Mucosa of descending colon (tissue), 3 donors: ENCODE data around the gene SMARCC2. TPM values are rescaled to one million over a fixed set of nuclear protein-coding genes. Genes with fewer than 3 reads are reported as not detected.

Experiments
- ATAC-seq: fragments of 200-7000 bp; cut with Tn5 transposase; one replicate; pipeline ENCODE4 v1.9.1; 2020; ENCODE audit warnings: mild to moderate bottlenecking, moderate library complexity
- DNase-seq, 3 donors: peaks; one replicate each; pipeline ENCODE4 v3.0.0-alpha.2; 2020
- H3K36me3 ChIP-seq: fragments of 200-600 bp; one replicate; pipeline ENCODE4 v1.8.0; 2021; ENCODE audit warnings: low read depth, mild to moderate bottlenecking
- H3K4me1 ChIP-seq: fragments of 200-600 bp; one replicate; pipeline ENCODE4 v1.8.0; 2021; ENCODE audit warnings: low read depth, mild to moderate bottlenecking
- H3K4me3 ChIP-seq: fragments of 200-600 bp; one replicate; pipeline ENCODE4 v1.8.0; 2021; ENCODE audit warnings: mild to moderate bottlenecking
- H3K9me3 ChIP-seq: fragments of 200-600 bp; one replicate; pipeline ENCODE4 v1.8.0; 2021; ENCODE audit warnings: mild to moderate bottlenecking
- intact Hi-C, 2 donors: fragments of 100-400 bp; cut with DNase I in 1 of 2; cut with micrococcal nuclease in 1 of 2; formaldehyde crosslinking; loops; one replicate each; pipeline versions ENCODE4 v1.11.0 to v1.11.1; 2022; cut with DNase I, micrococcal nuclease
- total RNA-seq, 3 donors: library from RNA; stranded (reverse); fragmentation: NEBNext Ultra II Directional in 2 of 3; extraction: Animal tissue kit (Norgen Biotek cat#: 25700) in 2 of 3; gene quantifications; one replicate each; pipeline versions ENCODE4 v1.2.1 to v1.2.4, GENCODE V29; 2021 to 2023
- TF ChIP-seq, protein P1 (sequence below): fragments of 200-600 bp; IDR thresholded peaks from one replicate; pipeline ENCODE4 v1.8.0; 2022; ENCODE audit warnings: antibody characterized with exemption, mild to moderate bottlenecking
- donor health status: DM: no; HTN: no; CAD: no; lungs with moderate emphysema.
- donor health status: DM: no; HTN: no; CAD: no.
- donor health status: DM: no; HTN: yes; CAD: no.

Gene SMARCC2
- total RNA-seq, 3 donors from 2014 or later, result 91.7 to 163 (median 116) TPM

DNA sequence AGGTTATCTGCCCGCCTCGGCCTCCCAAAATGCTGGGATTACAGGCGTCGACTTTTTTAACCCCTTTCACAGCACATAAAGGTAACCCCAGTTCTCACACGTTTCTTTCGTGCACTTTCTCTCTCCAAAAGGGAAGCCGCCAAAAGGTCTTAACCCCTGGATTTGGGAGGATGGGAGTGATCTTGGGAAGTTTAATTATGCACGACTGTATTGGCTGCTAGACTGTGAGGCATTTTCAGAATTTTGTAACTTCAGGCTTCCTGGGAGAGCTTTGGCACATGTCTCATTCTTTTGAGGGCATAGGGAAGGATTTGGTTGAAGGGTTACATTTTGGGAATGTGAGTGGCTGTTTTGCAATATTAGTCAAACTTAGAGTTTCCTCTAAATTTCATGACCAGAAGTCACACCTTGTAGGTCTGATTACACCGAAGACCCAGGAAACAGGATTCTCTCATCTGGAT is 1.4 kb upstream of the SMARCC2 start:
- Histone ChIP-seq H3K4me1 (peaks cover 21% of the 10 kb centered on the region), H3K36me3 (no peaks in the 10 kb centered on the region), H3K9me3 (no peaks in the 10 kb centered on the region), H3K4me3 (peak overlapping the region; percentile 31)
- intact Hi-C loops, result no loop called here
- ATAC-seq (no peak), DNase-seq (no peak)
- TF ChIP-seq, protein P1, sequence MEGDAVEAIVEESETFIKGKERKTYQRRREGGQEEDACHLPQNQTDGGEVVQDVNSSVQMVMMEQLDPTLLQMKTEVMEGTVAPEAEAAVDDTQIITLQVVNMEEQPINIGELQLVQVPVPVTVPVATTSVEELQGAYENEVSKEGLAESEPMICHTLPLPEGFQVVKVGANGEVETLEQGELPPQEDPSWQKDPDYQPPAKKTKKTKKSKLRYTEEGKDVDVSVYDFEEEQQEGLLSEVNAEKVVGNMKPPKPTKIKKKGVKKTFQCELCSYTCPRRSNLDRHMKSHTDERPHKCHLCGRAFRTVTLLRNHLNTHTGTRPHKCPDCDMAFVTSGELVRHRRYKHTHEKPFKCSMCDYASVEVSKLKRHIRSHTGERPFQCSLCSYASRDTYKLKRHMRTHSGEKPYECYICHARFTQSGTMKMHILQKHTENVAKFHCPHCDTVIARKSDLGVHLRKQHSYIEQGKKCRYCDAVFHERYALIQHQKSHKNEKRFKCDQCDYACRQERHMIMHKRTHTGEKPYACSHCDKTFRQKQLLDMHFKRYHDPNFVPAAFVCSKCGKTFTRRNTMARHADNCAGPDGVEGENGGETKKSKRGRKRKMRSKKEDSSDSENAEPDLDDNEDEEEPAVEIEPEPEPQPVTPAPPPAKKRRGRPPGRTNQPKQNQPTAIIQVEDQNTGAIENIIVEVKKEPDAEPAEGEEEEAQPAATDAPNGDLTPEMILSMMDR, result no peak

DNA sequence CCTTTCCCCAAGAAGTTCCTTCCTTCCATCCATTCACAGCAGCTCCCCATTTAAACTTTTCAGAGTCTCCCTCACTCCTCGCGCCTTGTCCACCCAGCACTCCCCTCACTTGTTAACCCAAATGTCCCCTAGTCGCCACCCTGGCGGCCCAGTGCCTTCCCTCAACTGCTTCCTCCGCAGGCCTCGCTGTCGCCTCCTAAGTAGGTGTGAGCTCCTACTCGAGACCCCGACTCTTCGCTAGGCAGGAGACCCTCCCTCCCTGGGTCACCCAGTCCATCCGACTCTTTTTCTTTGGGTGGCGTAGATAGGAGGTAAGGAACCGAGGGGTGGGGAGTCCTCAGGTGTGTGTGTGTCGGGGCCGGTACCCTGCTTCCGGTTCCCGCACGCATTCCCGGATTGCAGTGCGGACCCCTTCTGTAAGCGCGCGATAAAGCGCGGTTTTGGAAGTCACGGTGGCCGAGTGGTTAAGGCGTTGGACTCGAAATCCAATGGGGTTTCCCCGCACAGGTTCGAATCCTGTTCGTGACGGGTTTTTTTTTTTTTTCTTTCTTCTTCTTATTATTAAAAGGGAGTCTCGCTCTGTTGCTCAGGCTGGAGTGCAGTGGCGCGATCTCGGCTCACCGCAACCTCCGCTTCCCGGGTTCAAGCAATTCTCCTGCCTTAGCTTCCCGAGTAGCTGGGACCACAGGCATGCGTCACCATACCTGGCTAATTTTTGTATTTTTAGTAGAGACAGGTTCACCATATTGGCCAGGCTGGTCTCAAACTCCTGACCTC is 823 bp upstream of the SMARCC2 start:
- H3K36me3 ChIP-seq, result no peaks in the 10 kb centered on the region
- H3K4me3 ChIP-seq, result peak overlapping the region; percentile 31
- peaks cover 21% of the 10 kb centered on the region for H3K4me1 ChIP-seq
- TF ChIP-seq, protein P1, result no peak
- H3K9me3 ChIP-seq, result no peaks in the 10 kb centered on the region
- intact Hi-C loops, result loop anchor here in 1 of 2 donors (10.0 kb wide), 1 partner anchor 65 kb away; the partner anchor contains the start of gene ESYT1
- peak; percentile 64 for ATAC-seq
- peak; percentile 85 to 93 (median 87) for DNase-seq

GRCh38 chr12:56188778-56189098 is 545 bp downstream of the SMARCC2 start:
- DNase-seq (no peak), ATAC-seq (peak; percentile 15)
- no peaks in the 10 kb centered on the region for H3K9me3 ChIP-seq
- intact Hi-C loops, result loop anchor here in 1 of 2 donors (10.0 kb wide), 1 partner anchor 64 kb away; the partner anchor contains the start of gene ESYT1
- peaks cover 21% of the 10 kb centered on the region for H3K4me1 ChIP-seq
- peak overlapping the region; percentile 65 for H3K4me3 ChIP-seq
- TF ChIP-seq, protein P1, result no peak
- no peaks in the 10 kb centered on the region for H3K36me3 ChIP-seq

GRCh38 chr12:56188131-56188777 is 1.0 kb downstream of the SMARCC2 start:
- no peaks in the 10 kb centered on the region for H3K36me3 ChIP-seq
- H3K4me1 ChIP-seq, result peaks cover 21% of the 10 kb centered on the region
- intact Hi-C loops, result loop anchor here in 1 of 2 donors (10.0 kb wide), 1 partner anchor 63 kb away; the partner anchor contains the start of gene ESYT1
- H3K4me3 ChIP-seq, result peak overlapping the region; percentile 65
- TF ChIP-seq, protein P1, result no peak
- ATAC-seq (no peak), DNase-seq (no peak)
- no peaks in the 10 kb centered on the region for H3K9me3 ChIP-seq

DNA sequence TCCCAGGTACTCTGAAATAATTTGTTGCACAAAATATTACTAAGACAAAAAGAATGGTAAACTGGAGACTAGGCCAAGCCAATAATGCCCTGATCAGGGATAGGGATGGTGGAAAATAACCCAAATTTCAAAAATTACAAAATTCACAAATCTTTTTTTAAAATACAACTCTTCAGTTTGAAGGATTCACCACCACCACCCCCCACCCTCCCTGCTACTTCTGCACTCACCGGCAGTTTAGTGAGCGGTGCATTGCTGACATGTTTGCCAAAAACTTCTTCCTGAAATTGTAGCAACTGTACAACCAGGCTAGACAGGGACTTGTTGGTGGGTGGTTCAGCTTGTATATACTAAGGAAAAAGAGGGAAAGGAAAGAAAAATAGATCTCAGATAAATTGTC is 2.3 kb downstream of the SMARCC2 start:
- Histone ChIP-seq H3K4me3 (no peak overlapping the region), H3K36me3 (no peaks in the 10 kb centered on the region), H3K4me1 (peaks cover 18% of the 10 kb centered on the region), H3K9me3 (no peaks in the 10 kb centered on the region)
- DNase-seq, result no peak
- intact Hi-C loops, result loop anchor here in 1 of 2 donors (10.0 kb wide), 1 partner anchor 62 kb away; the partner anchor contains the start of gene ESYT1
- TF ChIP-seq, protein P1, result no peak
- ATAC-seq, result no peak
